ENCODE results near the gene PRAME.
"Not testable (repeated sequence)": the region's sequence is repeated elsewhere in the genome, so short reads cannot be mapped to it uniquely, and the experiment has no call there.

Gene PRAME

GRCh38 chr22:22534604-22535415 is 24.3 kb downstream of the PRAME start:
- Histone ChIP-seq H3K56ac (ENCODE audit: low read length) (no peak overlapping the region), H3K36me3 (ENCODE audit: control insufficient read depth, insufficient read depth, low read length) (no peaks in the 10 kb centered on the region), H2BK5ac (ENCODE audit: low read length) (no peak overlapping the region), H4K8ac (ENCODE audit: low read depth, low read length) (no peak overlapping the region), H3K4me1 (ENCODE audit: control insufficient read depth, low read depth, low read length) (no peaks in the 10 kb centered on the region), H3K4ac (ENCODE audit: low read depth, low read length) (no peak overlapping the region), H3K18ac (ENCODE audit: low read length) (no peak overlapping the region), H2AK5ac (ENCODE audit: low read length) (no peak overlapping the region), H3K27ac (ENCODE audit: low read depth, low read length) (no peak overlapping the region), H4K5ac (ENCODE audit: low read length) (no peak overlapping the region), H3K27me3 (ENCODE audit: insufficient read depth, low read length, poor library complexity) (no peaks in the 10 kb centered on the region), H3K79me1 (ENCODE audit: low read length) (no peaks in the 10 kb centered on the region), H2BK120ac (ENCODE audit: low read depth, low read length) (no peak overlapping the region), H3K79me2 (ENCODE audit: control insufficient read depth, insufficient read depth, low read length) (no peaks in the 10 kb centered on the region), H3K9ac (ENCODE audit: low read length) (no peak overlapping the region), H2BK15ac (replicated peaks; ENCODE audit: low read depth) (no peak overlapping the region), H3K4me2 (ENCODE audit: low read length) (no peak overlapping the region), H3K23ac (ENCODE audit: low read length) (no peak overlapping the region), H3K4me3 (ENCODE audit: low read length) (no peak overlapping the region)
- WGBS (ENCODE audit: extremely low coverage, insufficient coverage, low lambda C conversion rate) = no CpG with 5 or more reads among the region's 9 CpGs
- no peak for DNase-seq

GRCh38 chr22:22533863-22534262 is 25.2 kb downstream of the PRAME start:
- H3K23ac ChIP-seq (ENCODE audit: low read length) = no peak overlapping the region
- no peak overlapping the region for H4K5ac ChIP-seq (ENCODE audit: low read length)
- no peaks in the 10 kb centered on the region for H3K36me3 ChIP-seq (ENCODE audit: control insufficient read depth, insufficient read depth, low read length)
- no peak overlapping the region for H3K4ac ChIP-seq (ENCODE audit: low read depth, low read length)
- no peak overlapping the region for H4K8ac ChIP-seq (ENCODE audit: low read depth, low read length)
- no peaks in the 10 kb centered on the region for H3K27me3 ChIP-seq (ENCODE audit: insufficient read depth, low read length, poor library complexity)
- H3K79me2 ChIP-seq (ENCODE audit: control insufficient read depth, insufficient read depth, low read length) = no peaks in the 10 kb centered on the region
- no peak overlapping the region for H2BK120ac ChIP-seq (ENCODE audit: low read depth, low read length)
- no peak overlapping the region for H3K9ac ChIP-seq (ENCODE audit: low read length)
- no peak for DNase-seq
- no peak overlapping the region for H3K27ac ChIP-seq (ENCODE audit: low read depth, low read length)
- no peak overlapping the region for H2BK5ac ChIP-seq (ENCODE audit: low read length)
- H3K18ac ChIP-seq (ENCODE audit: low read length) = no peak overlapping the region
- no peak overlapping the region for H3K4me2 ChIP-seq (ENCODE audit: low read length)
- H3K4me1 ChIP-seq (ENCODE audit: control insufficient read depth, low read depth, low read length) = no peaks in the 10 kb centered on the region
- H2AK5ac ChIP-seq (ENCODE audit: low read length) = no peak overlapping the region
- no CpG with 5 or more reads among the region's 5 CpGs for WGBS (ENCODE audit: extremely low coverage, insufficient coverage, low lambda C conversion rate)
- H2BK15ac ChIP-seq (replicated peaks; ENCODE audit: low read depth) = no peak overlapping the region
- H3K56ac ChIP-seq (ENCODE audit: low read length) = no peak overlapping the region
- H3K4me3 ChIP-seq (ENCODE audit: low read length) = no peak overlapping the region
- H3K79me1 ChIP-seq (ENCODE audit: low read length) = no peaks in the 10 kb centered on the region

- H3K27ac ChIP-seq (ENCODE audit: low read depth, low read length) = no peak overlapping the region
- no peak overlapping the region for H3K4me2 ChIP-seq (ENCODE audit: low read length)
- H3K4me3 ChIP-seq (ENCODE audit: low read length) = no peak overlapping the region
- H4K5ac ChIP-seq (ENCODE audit: low read length) = no peak overlapping the region
- H3K4ac ChIP-seq (ENCODE audit: low read depth, low read length) = no peak overlapping the region
- no peaks in the 10 kb centered on the region for H3K27me3 ChIP-seq (ENCODE audit: insufficient read depth, low read length, poor library complexity)
- H2BK15ac ChIP-seq (replicated peaks; ENCODE audit: low read depth) = no peak overlapping the region
- no peak overlapping the region for H3K23ac ChIP-seq (ENCODE audit: low read length)
- H3K4me1 ChIP-seq (ENCODE audit: control insufficient read depth, low read depth, low read length) = no peaks in the 10 kb centered on the region
- no peak overlapping the region for H3K56ac ChIP-seq (ENCODE audit: low read length)
- DNase-seq = no peak
- H3K36me3 ChIP-seq (ENCODE audit: control insufficient read depth, insufficient read depth, low read length) = no peaks in the 10 kb centered on the region
- no peak overlapping the region for H2BK120ac ChIP-seq (ENCODE audit: low read depth, low read length)
- H2AK5ac ChIP-seq (ENCODE audit: low read length) = no peak overlapping the region
- no CpG with 5 or more reads among the region's 1 CpG for WGBS (ENCODE audit: extremely low coverage, insufficient coverage, low lambda C conversion rate)
- H3K79me1 ChIP-seq (ENCODE audit: low read length) = no peaks in the 10 kb centered on the region
- H4K8ac ChIP-seq (ENCODE audit: low read depth, low read length) = no peak overlapping the region
- no peak overlapping the region for H3K18ac ChIP-seq (ENCODE audit: low read length)
- H3K79me2 ChIP-seq (ENCODE audit: control insufficient read depth, insufficient read depth, low read length) = no peaks in the 10 kb centered on the region
- H2BK5ac ChIP-seq (ENCODE audit: low read length) = no peak overlapping the region
- no peak overlapping the region for H3K9ac ChIP-seq (ENCODE audit: low read length)
These were observed 25.6 kb downstream of the PRAME start for GRCh38 chr22:22533417-22533816.

DNA sequence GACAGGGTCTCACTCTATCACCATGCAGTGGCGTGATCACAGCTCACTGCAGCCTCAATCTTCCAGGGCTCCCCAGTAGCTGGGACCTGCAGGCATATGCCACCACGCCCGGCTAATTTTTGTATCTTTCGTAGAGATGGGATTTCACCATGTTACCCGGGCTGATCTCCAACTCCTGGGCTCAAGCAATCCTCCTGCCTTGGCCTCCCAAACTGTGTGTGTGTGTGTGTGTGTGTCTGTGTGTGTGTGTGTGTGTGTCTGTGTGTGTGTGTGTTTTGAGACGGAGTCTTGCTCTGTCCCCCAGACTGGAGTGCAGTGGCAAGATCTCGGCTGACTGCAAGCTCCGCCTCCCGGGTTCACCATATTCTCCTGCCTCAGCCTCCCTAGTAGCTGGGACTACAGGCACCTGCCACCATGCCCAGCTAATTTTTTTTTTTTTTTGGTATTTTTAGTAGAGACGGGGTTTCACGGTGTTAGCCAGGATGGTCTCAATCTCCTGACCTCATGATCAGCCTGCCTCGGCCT is 26.5 kb downstream of the PRAME start:
- not testable (repeated sequence) for H3K4me1 ChIP-seq (ENCODE audit: control insufficient read depth, low read depth, low read length); H3K4me3 ChIP-seq (ENCODE audit: low read length); H3K4me2 ChIP-seq (ENCODE audit: low read length); H2BK15ac ChIP-seq (replicated peaks; ENCODE audit: low read depth); H3K9ac ChIP-seq (ENCODE audit: low read length); H4K8ac ChIP-seq (ENCODE audit: low read depth, low read length); H3K36me3 ChIP-seq (ENCODE audit: control insufficient read depth, insufficient read depth, low read length); H3K79me1 ChIP-seq (ENCODE audit: low read length); H3K4ac ChIP-seq (ENCODE audit: low read depth, low read length); H3K79me2 ChIP-seq (ENCODE audit: control insufficient read depth, insufficient read depth, low read length); H3K23ac ChIP-seq (ENCODE audit: low read length); H3K18ac ChIP-seq (ENCODE audit: low read length); H2BK5ac ChIP-seq (ENCODE audit: low read length); H3K56ac ChIP-seq (ENCODE audit: low read length); DNase-seq; H2AK5ac ChIP-seq (ENCODE audit: low read length); H3K27ac ChIP-seq (ENCODE audit: low read depth, low read length); H3K27me3 ChIP-seq (ENCODE audit: insufficient read depth, low read length, poor library complexity); H2BK120ac ChIP-seq (ENCODE audit: low read depth, low read length); H4K5ac ChIP-seq (ENCODE audit: low read length)
- WGBS (ENCODE audit: extremely low coverage, insufficient coverage, low lambda C conversion rate) = no CpG with 5 or more reads among the region's 12 CpGs

DNA sequence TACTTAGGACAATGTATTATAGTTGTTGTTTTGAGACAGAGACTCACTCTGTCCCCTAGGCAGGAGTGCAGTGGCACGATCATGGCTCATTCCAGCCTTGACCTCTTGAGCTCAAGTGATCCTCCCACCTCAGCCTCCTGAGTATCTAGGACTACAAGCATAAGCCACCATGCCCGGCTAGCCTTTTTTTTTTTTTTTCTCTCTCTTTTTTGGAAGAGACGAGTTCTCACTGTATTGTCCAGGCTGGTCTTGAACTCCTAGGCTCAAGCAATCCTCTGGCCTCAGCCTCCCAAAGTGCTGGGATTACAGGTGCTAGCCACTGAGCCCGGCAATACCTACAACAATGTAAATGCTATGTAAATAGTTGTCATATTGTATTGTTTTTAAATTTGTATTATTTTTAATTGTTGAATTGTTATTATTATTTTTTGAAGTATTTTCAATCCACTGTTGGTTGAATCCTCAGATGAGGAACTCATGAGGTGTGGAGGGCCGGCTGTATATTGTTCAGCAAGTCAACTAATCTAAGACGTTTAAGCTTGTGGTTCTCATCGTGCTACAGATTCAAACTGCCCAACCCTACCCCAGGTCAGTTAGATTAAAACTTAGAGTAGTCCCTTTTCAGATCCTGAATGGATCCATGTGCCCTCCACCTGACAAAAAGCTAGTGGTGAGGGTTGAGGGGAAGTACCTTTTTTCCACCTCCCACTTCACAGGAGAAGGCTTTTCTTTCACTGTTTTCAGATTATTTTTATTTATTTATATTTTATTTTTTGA is 27.1 kb downstream of the PRAME start:
- Histone ChIP-seq H3K56ac (ENCODE audit: low read length) (no peak overlapping the region), H3K27me3 (ENCODE audit: insufficient read depth, low read length, poor library complexity) (no peaks in the 10 kb centered on the region), H3K4me3 (ENCODE audit: low read length) (no peak overlapping the region), H3K79me2 (ENCODE audit: control insufficient read depth, insufficient read depth, low read length) (no peaks in the 10 kb centered on the region), H3K36me3 (ENCODE audit: control insufficient read depth, insufficient read depth, low read length) (no peaks in the 10 kb centered on the region), H2AK5ac (ENCODE audit: low read length) (no peak overlapping the region), H3K18ac (ENCODE audit: low read length) (no peak overlapping the region), H3K9ac (ENCODE audit: low read length) (no peak overlapping the region), H3K27ac (ENCODE audit: low read depth, low read length) (no peak overlapping the region), H2BK15ac (replicated peaks; ENCODE audit: low read depth) (no peak overlapping the region), H3K23ac (ENCODE audit: low read length) (no peak overlapping the region), H3K4me1 (ENCODE audit: control insufficient read depth, low read depth, low read length) (no peaks in the 10 kb centered on the region), H3K4me2 (ENCODE audit: low read length) (no peak overlapping the region), H4K8ac (ENCODE audit: low read depth, low read length) (no peak overlapping the region), H2BK5ac (ENCODE audit: low read length) (no peak overlapping the region), H2BK120ac (ENCODE audit: low read depth, low read length) (no peak overlapping the region), H3K4ac (ENCODE audit: low read depth, low read length) (no peak overlapping the region), H3K79me1 (ENCODE audit: low read length) (no peaks in the 10 kb centered on the region), H4K5ac (ENCODE audit: low read length) (no peak overlapping the region)
- WGBS (ENCODE audit: extremely low coverage, insufficient coverage, low lambda C conversion rate) = no CpG with 5 or more reads among the region's 7 CpGs
- DNase-seq = no peak

Measured in mesendoderm (in vitro differentiated cells).